Fibroblast of mammary gland (primary cell): ENCODE measurements around the gene C4orf54.

ENCODE experiments used
- DNase-seq: peaks from one replicate; pipeline ENCODE4 v3.0.0-alpha.2; 2010; ENCODE audit warnings: low read depth
- H3K4me3 ChIP-seq: 2 replicates; pipeline ENCODE4 v1.5.1; 2011; ENCODE audit warnings: low read depth, mild to moderate bottlenecking, low read length, moderate library complexity; ENCODE audit not compliant: control insufficient read depth
- TF ChIP-seq, protein P1 (sequence below): conservative IDR thresholded peaks from 2 replicates; pipeline ENCODE4 v1.5.1; 2011; ENCODE audit warnings: low read depth, low read length, inconsistent platforms; ENCODE audit not compliant: control insufficient read depth, insufficient read depth

C4orf54 gene

DNA sequence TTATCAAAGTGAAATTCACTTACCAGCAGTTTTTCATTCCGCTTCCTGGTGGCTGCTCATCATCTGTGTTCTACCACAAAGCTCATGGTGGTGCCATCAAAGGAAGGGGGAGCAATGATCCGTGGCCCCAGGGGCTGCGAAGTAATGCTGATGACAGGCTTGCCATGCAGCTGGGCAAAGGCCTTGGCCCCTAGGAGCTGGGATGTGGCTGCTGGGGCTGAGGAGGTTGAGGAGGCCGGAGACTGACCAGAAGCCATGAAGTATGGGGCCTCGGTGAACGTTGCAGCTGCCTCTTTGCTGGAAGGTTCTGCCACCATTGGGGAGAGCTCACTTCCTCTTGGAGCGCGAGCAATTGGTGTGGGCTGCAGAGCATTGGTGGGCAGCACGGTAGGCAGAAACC lies 8.4 kb downstream of the C4orf54 start:
- H3K4me3 ChIP-seq: no peak overlapping the region
- TF ChIP-seq, protein P1, sequence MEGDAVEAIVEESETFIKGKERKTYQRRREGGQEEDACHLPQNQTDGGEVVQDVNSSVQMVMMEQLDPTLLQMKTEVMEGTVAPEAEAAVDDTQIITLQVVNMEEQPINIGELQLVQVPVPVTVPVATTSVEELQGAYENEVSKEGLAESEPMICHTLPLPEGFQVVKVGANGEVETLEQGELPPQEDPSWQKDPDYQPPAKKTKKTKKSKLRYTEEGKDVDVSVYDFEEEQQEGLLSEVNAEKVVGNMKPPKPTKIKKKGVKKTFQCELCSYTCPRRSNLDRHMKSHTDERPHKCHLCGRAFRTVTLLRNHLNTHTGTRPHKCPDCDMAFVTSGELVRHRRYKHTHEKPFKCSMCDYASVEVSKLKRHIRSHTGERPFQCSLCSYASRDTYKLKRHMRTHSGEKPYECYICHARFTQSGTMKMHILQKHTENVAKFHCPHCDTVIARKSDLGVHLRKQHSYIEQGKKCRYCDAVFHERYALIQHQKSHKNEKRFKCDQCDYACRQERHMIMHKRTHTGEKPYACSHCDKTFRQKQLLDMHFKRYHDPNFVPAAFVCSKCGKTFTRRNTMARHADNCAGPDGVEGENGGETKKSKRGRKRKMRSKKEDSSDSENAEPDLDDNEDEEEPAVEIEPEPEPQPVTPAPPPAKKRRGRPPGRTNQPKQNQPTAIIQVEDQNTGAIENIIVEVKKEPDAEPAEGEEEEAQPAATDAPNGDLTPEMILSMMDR: no peak
- DNase-seq: no peak

DNA sequence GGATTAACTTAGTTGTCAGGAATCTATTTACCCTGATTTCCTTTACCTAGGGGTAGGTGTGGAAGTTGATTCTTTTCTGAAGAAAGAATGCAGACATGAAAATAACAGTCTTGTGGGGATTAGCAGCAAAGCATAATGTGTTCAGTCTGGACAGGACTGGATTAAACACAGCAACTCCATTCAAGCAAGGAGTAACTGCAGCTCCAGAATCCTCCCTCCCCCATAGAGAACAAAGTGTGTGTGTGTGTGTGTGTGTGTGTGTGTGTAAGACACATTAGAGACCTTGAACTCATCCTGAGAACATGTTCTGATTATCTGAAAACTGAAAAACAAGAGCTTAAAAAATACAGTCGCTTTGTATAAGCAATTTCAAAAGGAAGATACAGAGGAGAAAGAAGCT lies 9.3 kb downstream of the C4orf54 start:
- TF ChIP-seq, protein P1: no peak
- H3K4me3 ChIP-seq: no peak overlapping the region
- DNase-seq: no peak

DNA sequence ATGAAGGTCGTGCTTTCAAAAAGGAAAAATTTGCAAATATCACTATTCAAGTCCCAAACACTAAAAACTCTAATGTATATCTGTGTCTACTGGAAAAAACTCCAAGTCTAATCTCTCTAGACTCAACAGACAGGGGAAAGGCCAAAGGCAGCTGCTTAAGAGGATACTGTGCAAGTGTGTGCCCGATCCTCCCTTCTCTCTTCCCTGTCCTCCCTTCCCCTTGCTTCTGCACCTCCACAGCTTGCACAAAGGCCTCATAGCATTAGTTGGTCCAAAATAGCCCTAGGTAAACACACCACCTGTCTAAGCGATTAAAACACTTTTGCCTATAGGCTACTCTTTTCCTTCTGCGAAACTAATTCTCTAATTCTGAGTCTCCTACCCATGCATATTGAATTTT lies 10.6 kb downstream of the C4orf54 start:
- no peak for DNase-seq
- TF ChIP-seq, protein P1: no peak
- H3K4me3 ChIP-seq: no peak overlapping the region

DNA sequence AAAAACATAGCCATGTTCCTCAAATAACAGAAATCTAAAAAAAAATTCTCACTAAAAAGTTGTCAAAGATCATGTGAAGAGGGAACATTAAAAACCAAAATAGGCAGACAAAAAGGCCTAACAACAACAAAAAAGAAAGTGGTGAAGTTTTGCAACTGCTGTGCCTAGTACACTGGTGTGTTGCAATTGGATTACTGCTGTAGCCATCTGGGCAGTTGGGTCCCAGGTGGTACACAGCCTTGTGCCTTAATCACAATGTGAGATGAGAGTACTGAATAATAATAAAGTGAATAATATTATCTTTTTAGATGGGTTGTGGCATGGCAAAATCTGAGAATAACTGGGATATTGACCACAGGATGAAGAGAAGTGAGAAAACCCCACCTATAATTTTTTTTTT lies 12.0 kb downstream of the C4orf54 start:
- TF ChIP-seq, protein P1: no peak
- DNase-seq: no peak
- H3K4me3 ChIP-seq: no peak overlapping the region

DNA sequence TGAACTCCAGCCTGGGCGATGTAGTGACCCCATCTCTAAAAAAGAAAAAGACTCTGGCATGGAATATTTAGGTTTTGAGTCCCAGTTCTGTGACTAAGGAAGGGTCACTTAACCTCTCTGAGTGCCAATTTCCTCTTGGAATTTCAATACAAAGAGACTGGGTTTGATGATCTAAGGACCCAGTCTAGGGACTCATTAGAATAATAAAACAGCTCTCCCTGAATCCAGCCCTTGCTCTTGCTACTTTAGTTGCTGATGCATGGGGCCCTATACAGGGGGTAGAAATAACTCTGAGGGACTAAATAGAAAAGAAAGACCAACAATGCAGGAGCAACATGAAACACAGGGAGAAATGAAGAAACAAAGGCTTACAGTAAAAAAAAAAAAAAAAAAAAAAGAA lies 12.6 kb downstream of the C4orf54 start:
- no peak for DNase-seq
- TF ChIP-seq, protein P1: no peak
- no peak overlapping the region for H3K4me3 ChIP-seq

DNA sequence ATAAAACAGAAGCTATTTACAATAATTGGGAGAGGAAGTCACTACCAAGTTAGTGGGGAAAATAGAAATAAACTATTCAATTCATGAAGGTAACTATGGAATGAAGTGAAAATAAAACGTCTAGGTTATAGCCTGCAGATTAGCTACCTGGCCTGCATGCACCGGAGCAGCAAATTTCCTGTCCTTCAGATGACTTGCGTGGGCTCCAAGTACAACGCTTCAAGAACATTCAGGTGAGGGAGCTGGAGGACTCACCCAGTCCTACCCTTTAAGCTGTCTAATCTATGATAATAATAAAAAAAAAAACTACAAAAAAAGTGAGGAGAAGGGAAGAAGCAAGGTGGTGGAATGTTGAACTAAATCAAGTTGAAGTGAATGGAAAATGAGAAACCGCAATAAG lies 13.2 kb downstream of the C4orf54 start:
- TF ChIP-seq, protein P1: no peak
- no peak overlapping the region for H3K4me3 ChIP-seq
- no peak for DNase-seq
